CD14-positive monocyte (primary cell): ENCODE results near the gene WWTR1. TPM values are rescaled to one million over a fixed set of nuclear protein-coding genes. Genes with fewer than 3 reads are reported as not detected.

ENCODE experiments used
- DNase-seq, 3 donors: peaks; one replicate each; pipeline ENCODE4 v3.0.0-alpha.2; 2011 to 2022
- H2AFZ ChIP-seq: 2 replicates; pipeline ENCODE4 v1.6.0; 2012; ENCODE audit warnings: mild to moderate bottlenecking, low read depth, low read length, inconsistent platforms; ENCODE audit not compliant: insufficient read depth, poor library complexity, severe bottlenecking
- H3K27ac ChIP-seq, 2 donors: 1 replicate in 1 of 2; 2 replicates in 1 of 2; pipeline ENCODE4 v1.5.1; 2012 to 2013; ENCODE audit warnings: low read length in 2 of 2, control low read depth in 1 of 2, inconsistent platforms in 1 of 2, low read depth in 1 of 2, mild to moderate bottlenecking in 1 of 2
- H3K27me3 ChIP-seq, 2 donors: one replicate each; pipeline versions ENCODE4 v1.6.0 to v1.6.1; 2011 to 2013; ENCODE audit warnings: low read length in 2 of 2; ENCODE audit not compliant: control insufficient read depth in 2 of 2, insufficient read depth in 2 of 2
- H3K36me3 ChIP-seq, 2 donors: replicated peaks in 1 of 2; 1 replicate in 1 of 2; 2 replicates in 1 of 2; pipeline versions ENCODE4 v1.5.1 to v1.6.1; 2012 to 2013; ENCODE audit warnings: low read length in 2 of 2, control low read depth in 1 of 2, inconsistent platforms in 1 of 2, mild to moderate bottlenecking in 1 of 2; ENCODE audit not compliant: insufficient read depth in 2 of 2, control insufficient read depth in 1 of 2
- H3K4me1 ChIP-seq, 2 donors: 1 replicate in 1 of 2; 2 replicates in 1 of 2; pipeline versions ENCODE4 v1.5.1 to v1.6.1; 2012 to 2013; ENCODE audit warnings: low read length in 2 of 2, control low read depth in 1 of 2, inconsistent platforms in 1 of 2, mild to moderate bottlenecking in 1 of 2, moderate library complexity in 1 of 2; ENCODE audit not compliant: insufficient read depth in 2 of 2, control insufficient read depth in 1 of 2
- H3K4me2 ChIP-seq: replicated peaks from 2 replicates; pipeline ENCODE3; 2012; ENCODE audit warnings: low read length, moderate library complexity, mild to moderate bottlenecking; ENCODE audit not compliant: poor library complexity, severe bottlenecking; ENCODE audit errors: extremely low read depth
- H3K4me3 ChIP-seq, 3 experiments: fragments of 200-600 bp in 1 of 3; sonication (generic) in 1 of 3; replicated peaks in 1 of 3; 1 replicate in 2 of 3; 2 replicates in 1 of 3; pipeline ENCODE4 v1.5.1; 2011 to 2013; ENCODE audit warnings: low read length in 3 of 3, mild to moderate bottlenecking in 3 of 3, control low read depth in 2 of 3, low read depth in 2 of 3, inconsistent platforms in 1 of 3, moderate library complexity in 1 of 3
- H3K79me2 ChIP-seq: 2 replicates; pipeline ENCODE4 v1.6.0; 2012; ENCODE audit warnings: mild to moderate bottlenecking, control low read depth, inconsistent platforms, low read length, moderate library complexity; ENCODE audit not compliant: insufficient read depth
- H3K9ac ChIP-seq: 2 replicates; pipeline ENCODE4 v1.6.0; 2017; ENCODE audit warnings: low read length, mild to moderate bottlenecking; ENCODE audit not compliant: insufficient read depth, poor library complexity, severe bottlenecking
- H3K9me3 ChIP-seq, 2 donors: replicated peaks in 1 of 2; 1 replicate in 1 of 2; 2 replicates in 1 of 2; pipeline versions ENCODE4 v1.5.1 to v1.6.1; 2012 to 2013; ENCODE audit warnings: low read length in 2 of 2, control low read depth in 1 of 2; ENCODE audit not compliant: control insufficient read depth in 1 of 2, insufficient read depth in 1 of 2
- H4K20me1 ChIP-seq: 2 replicates; pipeline ENCODE4 v1.6.0; 2012; ENCODE audit warnings: mild to moderate bottlenecking, low read length, control low read depth, moderate library complexity; ENCODE audit not compliant: insufficient read depth
- H3K27ac Mint-ChIP-seq, 7 donors: one replicate each; pipeline ENCODE4 v1.8.0; 2020; ENCODE audit warnings: mild to moderate bottlenecking in 7 of 7, mixed read lengths in 7 of 7, moderate library complexity in 6 of 7, inconsistent platforms in 2 of 7
- H3K27me3 Mint-ChIP-seq, 3 donors: one replicate each; pipeline ENCODE4 v1.8.0; 2021 to 2022; ENCODE audit warnings: low read depth in 3 of 3, mild to moderate bottlenecking in 3 of 3, mixed read lengths in 3 of 3, moderate library complexity in 3 of 3, inconsistent platforms in 1 of 3
- H3K36me3 Mint-ChIP-seq, 2 donors: one replicate each; pipeline ENCODE4 v1.8.0; 2020; ENCODE audit warnings: mixed read lengths in 2 of 2, inconsistent platforms in 1 of 2, mild to moderate bottlenecking in 1 of 2
- H3K4me1 Mint-ChIP-seq: one replicate; pipeline ENCODE4 v1.8.0; 2020; ENCODE audit warnings: mild to moderate bottlenecking, mixed read lengths
- H3K4me3 Mint-ChIP-seq, 2 donors: one replicate each; pipeline ENCODE4 v1.8.0; 2020; ENCODE audit warnings: mild to moderate bottlenecking in 2 of 2, mixed read lengths in 2 of 2, moderate library complexity in 1 of 2
- H3K9me3 Mint-ChIP-seq, 7 donors: one replicate each; pipeline ENCODE4 v1.8.0; 2020 to 2022; ENCODE audit warnings: mixed read lengths in 7 of 7, mild to moderate bottlenecking in 6 of 7, moderate library complexity in 6 of 7, inconsistent platforms in 2 of 7
- WGBS: methylation state at CpG from one replicate; pipeline ENCODE4 v1.1.5; 2013; ENCODE audit warnings: missing lambda C conversion rate; ENCODE audit not compliant: insufficient coverage; 5-methylcytosine and 5-hydroxymethylcytosine counted together
- intact Hi-C, 2 donors: fragments of 100-400 bp; cut with micrococcal nuclease; formaldehyde crosslinking; loops; one replicate each; pipeline versions ENCODE4 v1.15.0 to v1.15.1; 2023
- polyA plus RNA-seq, 3 donors: library from polyadenylated mRNA; depleted of rRNA in 1 of 3; unstranded in 2 of 3; stranded (reverse) in 1 of 3; fragments of 300-500 nt in 2 of 3; fragments of >200 nt in 1 of 3; fragmentation: Illumina TruSeq in 2 of 3; gene quantifications; 1 replicate in 2 of 3; 2 replicates in 1 of 3; pipeline ENCODE4 v1.2.3, GENCODE V29; 2012 to 2021
- TF ChIP-seq, protein P1 (sequence below): fragments of 200-600 bp; IDR thresholded peaks from one replicate; pipeline ENCODE4 v1.8.0; 2022; ENCODE audit warnings: antibody characterized with exemption, mild to moderate bottlenecking

The WWTR1 gene
- polyA plus RNA-seq, 3 donors, result not detected

DNA sequence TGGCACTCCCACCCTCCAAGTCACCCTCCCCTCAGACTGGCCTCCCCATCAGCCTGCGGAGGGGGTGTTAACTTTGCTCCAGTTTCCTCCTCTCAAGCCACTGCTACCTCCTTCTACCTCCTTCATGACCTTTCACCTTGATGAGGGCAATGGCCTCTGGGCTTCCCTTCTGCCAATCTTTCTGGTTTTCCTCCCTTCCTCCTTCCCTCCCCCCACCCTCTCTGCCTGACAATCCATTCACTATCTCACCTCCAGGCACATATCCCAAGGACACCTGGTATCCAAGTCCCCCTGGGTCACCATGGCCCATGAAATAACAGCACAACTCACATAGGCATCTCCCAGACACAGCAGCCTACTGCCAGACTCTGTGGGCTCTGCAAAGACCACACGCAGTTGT lies 80.0 kb downstream of the WWTR1 start:
- Mint-ChIP-seq H3K9me3 (no peaks in the 10 kb centered on the region), H3K27me3 (peaks cover 53 to 78% (median 58%) of the 10 kb centered on the region in 3 donors), H3K4me3 (no peak overlapping the region), H3K4me1 (peaks cover 6% of the 10 kb centered on the region), H3K27ac (no peak overlapping the region), H3K36me3 (no peaks in the 10 kb centered on the region)
- Histone ChIP-seq H3K4me2 (no peak overlapping the region), H3K27ac (no peak overlapping the region), H3K4me3 (no peak overlapping the region), H3K36me3 (no peaks in the 10 kb centered on the region), H3K9ac (no peak overlapping the region), H3K79me2 (no peaks in the 10 kb centered on the region), H2AFZ (no peak overlapping the region), H3K27me3 (peaks cover 16 to 56% of the 10 kb centered on the region in 2 donors), H3K4me1 (no peaks in the 10 kb centered on the region), H3K9me3 (no peaks in the 10 kb centered on the region), H4K20me1 (no peaks in the 10 kb centered on the region)
- WGBS, result 80% methylated on average over 1 of the region's 2 CpGs
- intact Hi-C loops, result no loop called here
- no peak for DNase-seq
- TF ChIP-seq, protein P1, sequence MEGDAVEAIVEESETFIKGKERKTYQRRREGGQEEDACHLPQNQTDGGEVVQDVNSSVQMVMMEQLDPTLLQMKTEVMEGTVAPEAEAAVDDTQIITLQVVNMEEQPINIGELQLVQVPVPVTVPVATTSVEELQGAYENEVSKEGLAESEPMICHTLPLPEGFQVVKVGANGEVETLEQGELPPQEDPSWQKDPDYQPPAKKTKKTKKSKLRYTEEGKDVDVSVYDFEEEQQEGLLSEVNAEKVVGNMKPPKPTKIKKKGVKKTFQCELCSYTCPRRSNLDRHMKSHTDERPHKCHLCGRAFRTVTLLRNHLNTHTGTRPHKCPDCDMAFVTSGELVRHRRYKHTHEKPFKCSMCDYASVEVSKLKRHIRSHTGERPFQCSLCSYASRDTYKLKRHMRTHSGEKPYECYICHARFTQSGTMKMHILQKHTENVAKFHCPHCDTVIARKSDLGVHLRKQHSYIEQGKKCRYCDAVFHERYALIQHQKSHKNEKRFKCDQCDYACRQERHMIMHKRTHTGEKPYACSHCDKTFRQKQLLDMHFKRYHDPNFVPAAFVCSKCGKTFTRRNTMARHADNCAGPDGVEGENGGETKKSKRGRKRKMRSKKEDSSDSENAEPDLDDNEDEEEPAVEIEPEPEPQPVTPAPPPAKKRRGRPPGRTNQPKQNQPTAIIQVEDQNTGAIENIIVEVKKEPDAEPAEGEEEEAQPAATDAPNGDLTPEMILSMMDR, result no peak

DNA sequence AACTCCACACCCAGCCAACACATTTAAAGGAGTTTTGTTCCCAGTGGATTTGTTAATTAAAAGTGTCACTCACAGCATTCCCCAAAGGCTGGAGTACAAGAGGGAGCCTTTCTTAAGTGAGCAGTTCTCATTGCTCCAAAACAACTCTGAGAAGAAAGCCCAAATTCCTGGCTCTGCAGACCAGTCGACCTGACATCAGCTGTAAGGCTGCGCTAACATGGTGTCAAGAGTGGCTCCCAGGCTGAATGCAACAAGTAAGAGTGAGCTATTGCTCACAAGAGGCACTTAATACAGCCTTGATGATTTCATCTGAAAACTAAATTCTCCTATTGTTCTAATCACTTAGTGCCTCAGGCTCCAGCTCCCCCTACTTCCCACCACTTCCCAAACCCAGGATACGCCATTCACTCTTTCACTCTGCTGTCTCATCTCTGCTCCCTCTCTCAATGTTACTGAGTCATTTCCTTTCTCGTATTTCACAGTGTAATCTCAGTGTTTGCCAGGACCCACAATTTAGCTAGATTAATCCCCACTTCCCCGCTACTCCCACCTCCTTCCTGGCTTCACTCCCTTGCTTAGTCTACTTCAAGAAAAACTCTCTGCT lies 81.8 kb downstream of the WWTR1 start:
- Histone ChIP-seq H3K9me3 (no peaks in the 10 kb centered on the region), H3K4me2 (no peak overlapping the region), H3K79me2 (no peaks in the 10 kb centered on the region), H3K27ac (no peak overlapping the region), H4K20me1 (no peaks in the 10 kb centered on the region), H3K4me1 (no peaks in the 10 kb centered on the region), H3K36me3 (no peaks in the 10 kb centered on the region), H3K9ac (no peak overlapping the region), H3K4me3 (no peak overlapping the region), H3K27me3 (peaks cover 11 to 64% of the 10 kb centered on the region in 2 donors), H2AFZ (no peak overlapping the region)
- H3K4me3 Mint-ChIP-seq, result peak overlapping the region in 1 of 2 donors; percentile 61
- H3K9me3 Mint-ChIP-seq, result no peaks in the 10 kb centered on the region
- no peak overlapping the region for H3K27ac Mint-ChIP-seq
- WGBS, result 32% methylated on average over 4 of the region's 5 CpGs
- intact Hi-C loops, result no loop called here
- DNase-seq, result no peak
- peaks cover 48 to 72% (median 60%) of the 10 kb centered on the region in 3 donors for H3K27me3 Mint-ChIP-seq
- H3K36me3 Mint-ChIP-seq, result no peaks in the 10 kb centered on the region
- peaks cover 6% of the 10 kb centered on the region for H3K4me1 Mint-ChIP-seq
- TF ChIP-seq, protein P1, result no peak
